Measurements from ENCODE around the gene ANXA8L1.
"Not testable (repeated sequence)": the region's sequence is repeated elsewhere in the genome, so short reads cannot be mapped to it uniquely, and the experiment has no call there.

DNA sequence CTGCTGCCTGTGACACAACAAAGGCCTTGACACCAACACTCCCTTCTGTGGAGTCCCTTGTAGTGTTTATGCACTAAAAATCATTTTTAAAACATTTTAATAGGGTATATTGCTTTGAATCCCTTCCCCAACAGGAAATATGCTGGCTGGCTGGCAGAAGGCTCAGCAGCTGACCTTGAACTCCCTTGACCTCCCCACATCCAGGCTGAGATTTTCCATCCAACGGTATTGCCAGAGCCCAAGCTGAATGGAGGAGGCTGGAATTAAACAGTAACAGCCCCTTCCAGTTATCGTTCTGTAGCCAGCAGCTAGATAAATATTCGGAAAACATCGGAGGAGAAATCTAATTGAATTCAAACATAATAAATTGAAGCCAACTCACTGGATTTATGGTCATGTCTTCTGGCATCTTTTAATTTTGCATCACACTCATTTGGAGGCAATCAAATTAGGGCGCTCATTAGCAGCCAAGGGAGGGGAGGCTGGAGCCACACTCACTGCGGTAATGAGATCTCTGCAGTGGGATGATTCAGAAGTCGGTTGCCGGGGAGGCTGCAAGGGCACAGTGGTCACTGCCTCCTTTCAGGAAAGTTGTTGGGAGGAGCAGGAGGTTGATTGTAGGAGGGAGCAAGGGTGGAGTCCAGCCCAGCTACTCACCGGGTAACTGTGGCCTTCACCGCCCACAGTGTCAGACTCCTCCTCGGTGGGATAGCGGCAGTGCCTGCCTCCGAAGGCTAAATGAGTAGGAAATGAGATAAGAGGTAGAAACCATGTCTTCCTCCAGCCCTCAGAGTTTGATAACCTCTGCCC is 44.2 kb downstream of the ANXA8L1 start:
- TF ChIP-seq, protein P1, sequence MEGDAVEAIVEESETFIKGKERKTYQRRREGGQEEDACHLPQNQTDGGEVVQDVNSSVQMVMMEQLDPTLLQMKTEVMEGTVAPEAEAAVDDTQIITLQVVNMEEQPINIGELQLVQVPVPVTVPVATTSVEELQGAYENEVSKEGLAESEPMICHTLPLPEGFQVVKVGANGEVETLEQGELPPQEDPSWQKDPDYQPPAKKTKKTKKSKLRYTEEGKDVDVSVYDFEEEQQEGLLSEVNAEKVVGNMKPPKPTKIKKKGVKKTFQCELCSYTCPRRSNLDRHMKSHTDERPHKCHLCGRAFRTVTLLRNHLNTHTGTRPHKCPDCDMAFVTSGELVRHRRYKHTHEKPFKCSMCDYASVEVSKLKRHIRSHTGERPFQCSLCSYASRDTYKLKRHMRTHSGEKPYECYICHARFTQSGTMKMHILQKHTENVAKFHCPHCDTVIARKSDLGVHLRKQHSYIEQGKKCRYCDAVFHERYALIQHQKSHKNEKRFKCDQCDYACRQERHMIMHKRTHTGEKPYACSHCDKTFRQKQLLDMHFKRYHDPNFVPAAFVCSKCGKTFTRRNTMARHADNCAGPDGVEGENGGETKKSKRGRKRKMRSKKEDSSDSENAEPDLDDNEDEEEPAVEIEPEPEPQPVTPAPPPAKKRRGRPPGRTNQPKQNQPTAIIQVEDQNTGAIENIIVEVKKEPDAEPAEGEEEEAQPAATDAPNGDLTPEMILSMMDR (IDR thresholded peaks at IDR 0.05), result not testable (repeated sequence)
- not testable (repeated sequence) for TF ChIP-seq POLR2A (IDR thresholded peaks at IDR 0.05)

All from lower leg skin (tissue), 3 donors.